HS-27A (cell line): Measurements from ENCODE around the gene TOLLIP.

ENCODE experiments used
- DNase-seq: peaks from one replicate; pipeline ENCODE4 v3.0.0-alpha.2; 2012; ENCODE audit warnings: low read depth, missing footprints

TOLLIP gene

GRCh38 chr11:1231396-1232020 lies 77.9 kb downstream of the TOLLIP start:
- DNase-seq: no peak

- DNase-seq: no peak
Measured at GRCh38 chr11:1230456-1231395, 78.7 kb downstream of the TOLLIP start.

GRCh38 chr11:1230121-1230455 lies 79.3 kb downstream of the TOLLIP start:
- no peak for DNase-seq

- no peak for DNase-seq
Measured at GRCh38 chr11:1229471-1230120, 79.8 kb downstream of the TOLLIP start.

GRCh38 chr11:1228921-1229451 lies 80.4 kb downstream of the TOLLIP start:
- no peak for DNase-seq

- DNase-seq: no peak
Measured at GRCh38 chr11:1228101-1228821, 81.2 kb downstream of the TOLLIP start.

- no peak for DNase-seq
Measured at GRCh38 chr11:1227551-1228100, 81.8 kb downstream of the TOLLIP start.

GRCh38 chr11:1226986-1227550 lies 82.4 kb downstream of the TOLLIP start:
- no peak for DNase-seq

- no peak for DNase-seq
Measured at GRCh38 chr11:1226226-1226985, 83.0 kb downstream of the TOLLIP start.

- DNase-seq: no peak
Measured at GRCh38 chr11:1225386-1226225, 83.8 kb downstream of the TOLLIP start.

- DNase-seq: no peak
Measured at GRCh38 chr11:1224491-1225385, 84.7 kb downstream of the TOLLIP start.
